ENCODE results near the gene LRRN4CL.

GRCh38 chr11:62646825-62647608, 42.3 kb downstream of the LRRN4CL start:
- TF ChIP-seq POLR2A (IDR thresholded peaks at IDR 0.05; ENCODE audit: low read depth, low read length) (no peak), POLR2AphosphoS5 (IDR thresholded peaks at IDR 0.05; ENCODE audit: low read depth, low read length) (no peak), TAF1 (IDR thresholded peaks at IDR 0.05; ENCODE audit: borderline replicate concordance, low read depth, low read length) (no peak)

All from GM12892 (cell line).